Uterus (tissue), 2 donors: Measurements from ENCODE around the gene RNF115.
"Not testable (repeated sequence)": the region's sequence is repeated elsewhere in the genome, so short reads cannot be mapped to it uniquely, and the experiment has no call there.

Experiments used
- POLR2A ChIP-seq, 2 donors: fragments of 450-650 bp; IDR thresholded peaks; one replicate each; pipeline ENCODE4 v1.6.1; 2016; ENCODE audit warnings: antibody characterized with exemption in 2 of 2, mild to moderate bottlenecking in 1 of 2, moderate library complexity in 1 of 2
- TF ChIP-seq, protein P1 (sequence below), 4 experiments: fragments of 200-600 bp in 2 of 4; fragments of 450-650 bp in 2 of 4; sonication (generic) in 2 of 4; IDR thresholded peaks; one replicate each; pipeline ENCODE4 v1.5.1; 2016 to 2019; ENCODE audit warnings: antibody characterized with exemption in 4 of 4, mild to moderate bottlenecking in 2 of 4, moderate library complexity in 1 of 4

- TF ChIP-seq, protein P1, sequence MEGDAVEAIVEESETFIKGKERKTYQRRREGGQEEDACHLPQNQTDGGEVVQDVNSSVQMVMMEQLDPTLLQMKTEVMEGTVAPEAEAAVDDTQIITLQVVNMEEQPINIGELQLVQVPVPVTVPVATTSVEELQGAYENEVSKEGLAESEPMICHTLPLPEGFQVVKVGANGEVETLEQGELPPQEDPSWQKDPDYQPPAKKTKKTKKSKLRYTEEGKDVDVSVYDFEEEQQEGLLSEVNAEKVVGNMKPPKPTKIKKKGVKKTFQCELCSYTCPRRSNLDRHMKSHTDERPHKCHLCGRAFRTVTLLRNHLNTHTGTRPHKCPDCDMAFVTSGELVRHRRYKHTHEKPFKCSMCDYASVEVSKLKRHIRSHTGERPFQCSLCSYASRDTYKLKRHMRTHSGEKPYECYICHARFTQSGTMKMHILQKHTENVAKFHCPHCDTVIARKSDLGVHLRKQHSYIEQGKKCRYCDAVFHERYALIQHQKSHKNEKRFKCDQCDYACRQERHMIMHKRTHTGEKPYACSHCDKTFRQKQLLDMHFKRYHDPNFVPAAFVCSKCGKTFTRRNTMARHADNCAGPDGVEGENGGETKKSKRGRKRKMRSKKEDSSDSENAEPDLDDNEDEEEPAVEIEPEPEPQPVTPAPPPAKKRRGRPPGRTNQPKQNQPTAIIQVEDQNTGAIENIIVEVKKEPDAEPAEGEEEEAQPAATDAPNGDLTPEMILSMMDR (IDR thresholded peaks at IDR 0.05) = not testable (repeated sequence)
- TF ChIP-seq POLR2A (IDR thresholded peaks at IDR 0.05) = not testable (repeated sequence)
These were observed 10.7 kb downstream of the RNF115 start for GRCh38 chr1:145812977-145813810.
